GM06990 (cell line): ENCODE data around the gene UPK1A.
A peak's percentile ranks its signal among the peaks of the same experiment; 100 is the strongest.

Experiments used
- DNase-seq: peaks from one replicate; pipeline ENCODE4 v3.0.0-alpha.2; 2011; ENCODE audit not compliant: insufficient read length; ENCODE audit errors: extremely low read depth
- H3K27me3 ChIP-seq: replicated peaks from 2 replicates; pipeline ENCODE4 v1.6.0; 2011; ENCODE audit warnings: low read length; ENCODE audit not compliant: control insufficient read depth, insufficient read depth
- H3K36me3 ChIP-seq: 2 replicates; pipeline ENCODE4 v1.5.1; 2011; ENCODE audit warnings: low read length; ENCODE audit not compliant: control insufficient read depth, insufficient read depth
- H3K4me3 ChIP-seq: replicated peaks from 2 replicates; pipeline ENCODE4 v1.5.1; 2011; ENCODE audit warnings: low read depth, mild to moderate bottlenecking, control low read depth, low read length
- CTCF ChIP-seq: IDR thresholded peaks from 2 replicates; pipeline ENCODE4 v1.5.1; 2011; ENCODE audit warnings: low read length, control low read depth, mild to moderate bottlenecking, inconsistent platforms; ENCODE audit not compliant: insufficient read depth, poor library complexity, severe bottlenecking

The UPK1A gene

GRCh38 chr19:35693422-35693821, 27.1 kb downstream of the UPK1A start:
- Histone ChIP-seq H3K36me3 (no peaks in the 10 kb centered on the region), H3K4me3 (no peak overlapping the region), H3K27me3 (no peaks in the 10 kb centered on the region)
- no peak for DNase-seq
- TF ChIP-seq CTCF = no peak

- H3K27me3 ChIP-seq = no peaks in the 10 kb centered on the region
- no peak overlapping the region for H3K4me3 ChIP-seq
- peak; percentile 60 for DNase-seq
- H3K36me3 ChIP-seq = no peaks in the 10 kb centered on the region
- TF ChIP-seq CTCF = peak; percentile 99
Measured at GRCh38 chr19:35693835-35694599, 27.7 kb downstream of the UPK1A start.

- no peak for DNase-seq
- Histone ChIP-seq H3K27me3 (no peaks in the 10 kb centered on the region), H3K36me3 (no peaks in the 10 kb centered on the region), H3K4me3 (no peak overlapping the region)
- TF ChIP-seq CTCF = no peak
Measured at GRCh38 chr19:35695895-35696422, 29.6 kb downstream of the UPK1A start.

GRCh38 chr19:35696835-35697234, 30.5 kb downstream of the UPK1A start:
- no peaks in the 10 kb centered on the region for H3K27me3 ChIP-seq
- H3K4me3 ChIP-seq = no peak overlapping the region
- DNase-seq = peak; percentile 54
- H3K36me3 ChIP-seq = no peaks in the 10 kb centered on the region
- no peak for TF ChIP-seq CTCF

- no peaks in the 10 kb centered on the region for H3K27me3 ChIP-seq
- H3K36me3 ChIP-seq = no peaks in the 10 kb centered on the region
- H3K4me3 ChIP-seq = peak overlapping the region; percentile 82
- peak; percentile 95 for DNase-seq
- no peak for TF ChIP-seq CTCF
Measured at GRCh38 chr19:35702223-35703012, 36.1 kb downstream of the UPK1A start.
